OCI-LY3 (cell line): ENCODE measurements around the gene CFAP73.
"Not testable (repeated sequence)": the region's sequence is repeated elsewhere in the genome, so short reads cannot be mapped to it uniquely, and the experiment has no call there.

Source experiments
- H2AFZ ChIP-seq: fragments of 200-600, 300-600 bp; shearing (Covaris generic); 2 replicates; pipeline ENCODE4 v1.6.0; 2014; ENCODE audit warnings: antibody characterized with exemption, low read depth, low read length
- H3K27ac ChIP-seq: fragments of 200-600, 300-600 bp; sonication (generic); 2 replicates; pipeline ENCODE4 v1.5.1; 2014; ENCODE audit warnings: mild to moderate bottlenecking, low read length, moderate library complexity, mixed read lengths
- H3K27me3 ChIP-seq: fragments of 200-600, 300-600 bp; sonication (generic); 2 replicates; pipeline ENCODE4 v1.6.1; 2014; ENCODE audit warnings: low read depth, low read length, mixed read lengths
- H3K36me3 ChIP-seq: fragments of 200-600, 300-600 bp; sonication (generic); replicated peaks from 2 replicates; pipeline ENCODE3; 2014; ENCODE audit warnings: low read depth, low read length, mixed read lengths
- H3K4me1 ChIP-seq: fragments of 300-600, 200-600 bp; sonication (generic); 2 replicates; pipeline ENCODE4 v1.6.1; 2014; ENCODE audit warnings: low read length, mixed read lengths
- H3K4me2 ChIP-seq: fragments of 200-600, 300-600 bp; sonication (generic); 2 replicates; pipeline ENCODE4 v1.6.1; 2014; ENCODE audit warnings: low read length, mixed read lengths
- H3K4me3 ChIP-seq: fragments of 300-600, 200-600 bp; sonication (generic); 2 replicates; pipeline ENCODE4 v1.5.1; 2014; ENCODE audit warnings: antibody characterized with exemption, mild to moderate bottlenecking, low read length, moderate library complexity
- H3K79me2 ChIP-seq: fragments of 300-600, 200-600 bp; shearing (Covaris generic); 2 replicates; pipeline ENCODE4 v1.6.1; 2014; ENCODE audit warnings: mild to moderate bottlenecking, low read length, mixed read lengths
- H3K9ac ChIP-seq: fragments of 300-600, 200-600 bp; shearing (Covaris generic); 2 replicates; pipeline ENCODE4 v1.6.0; 2014; ENCODE audit warnings: mild to moderate bottlenecking, low read length, moderate library complexity
- H3K9me3 ChIP-seq: fragments of 200-600, 300-600 bp; shearing (Covaris generic); 2 replicates; pipeline ENCODE4 v1.6.1; 2014; ENCODE audit warnings: low read length, mixed read lengths; ENCODE audit not compliant: insufficient read depth
- H4K20me1 ChIP-seq: fragments of 200-600, 300-600 bp; sonication (generic); 2 replicates; pipeline ENCODE4 v1.6.1; 2016; ENCODE audit warnings: low read length, mixed read lengths; ENCODE audit not compliant: insufficient read depth
- EZH2phosphoT487 ChIP-seq: fragments of 200-600 bp; shearing (Covaris generic); IDR thresholded peaks from 2 replicates; pipeline ENCODE4 v1.6.1; 2018; ENCODE audit warnings: antibody characterized with exemption, mixed run types, low read depth
- TF ChIP-seq, protein P1 (sequence below): fragments of 200-600, 300-600 bp; sonication (generic); IDR thresholded peaks from 2 replicates; pipeline ENCODE4 v1.5.1; 2014; ENCODE audit warnings: antibody characterized with exemption, low read length, low read depth

The CFAP73 gene

DNA sequence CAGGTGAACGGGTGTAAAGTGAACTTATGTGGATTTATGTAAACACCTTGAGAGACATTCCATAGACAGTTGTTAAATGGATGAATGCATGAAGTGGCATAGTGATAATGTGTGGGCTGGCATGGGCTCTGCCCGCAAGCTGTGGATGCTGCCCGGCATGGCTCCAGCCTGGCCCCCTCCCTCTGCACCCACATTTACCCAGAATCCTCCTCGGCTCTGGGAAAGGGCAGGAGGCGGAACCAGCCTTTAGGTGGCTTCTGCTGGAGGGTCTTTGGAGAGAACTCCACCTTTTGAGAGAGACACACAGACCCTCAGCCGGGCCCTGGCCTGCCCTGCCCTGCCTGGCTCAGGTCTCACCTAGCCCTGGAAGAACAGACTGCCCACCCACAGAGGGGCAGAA, 32.6 kb upstream of the CFAP73 start:
- Histone ChIP-seq H2AFZ (no peak overlapping the region), H3K79me2 (no peaks in the 10 kb centered on the region), H3K4me1 (0 out of 2 replicates have a peak, but pooled peaks cover 3% of the 10 kb centered on the region), H3K4me3 (no peak overlapping the region), H3K9me3 (no peaks in the 10 kb centered on the region), H3K9ac (no peak overlapping the region), H3K4me2 (no peak overlapping the region), H3K27me3 (no peaks in the 10 kb centered on the region), H3K27ac (no peak overlapping the region), H4K20me1 (no peaks in the 10 kb centered on the region), H3K36me3 (no peaks in the 10 kb centered on the region)
- TF ChIP-seq EZH2phosphoT487 = no peak
- TF ChIP-seq, protein P1, sequence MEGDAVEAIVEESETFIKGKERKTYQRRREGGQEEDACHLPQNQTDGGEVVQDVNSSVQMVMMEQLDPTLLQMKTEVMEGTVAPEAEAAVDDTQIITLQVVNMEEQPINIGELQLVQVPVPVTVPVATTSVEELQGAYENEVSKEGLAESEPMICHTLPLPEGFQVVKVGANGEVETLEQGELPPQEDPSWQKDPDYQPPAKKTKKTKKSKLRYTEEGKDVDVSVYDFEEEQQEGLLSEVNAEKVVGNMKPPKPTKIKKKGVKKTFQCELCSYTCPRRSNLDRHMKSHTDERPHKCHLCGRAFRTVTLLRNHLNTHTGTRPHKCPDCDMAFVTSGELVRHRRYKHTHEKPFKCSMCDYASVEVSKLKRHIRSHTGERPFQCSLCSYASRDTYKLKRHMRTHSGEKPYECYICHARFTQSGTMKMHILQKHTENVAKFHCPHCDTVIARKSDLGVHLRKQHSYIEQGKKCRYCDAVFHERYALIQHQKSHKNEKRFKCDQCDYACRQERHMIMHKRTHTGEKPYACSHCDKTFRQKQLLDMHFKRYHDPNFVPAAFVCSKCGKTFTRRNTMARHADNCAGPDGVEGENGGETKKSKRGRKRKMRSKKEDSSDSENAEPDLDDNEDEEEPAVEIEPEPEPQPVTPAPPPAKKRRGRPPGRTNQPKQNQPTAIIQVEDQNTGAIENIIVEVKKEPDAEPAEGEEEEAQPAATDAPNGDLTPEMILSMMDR = no peak

DNA sequence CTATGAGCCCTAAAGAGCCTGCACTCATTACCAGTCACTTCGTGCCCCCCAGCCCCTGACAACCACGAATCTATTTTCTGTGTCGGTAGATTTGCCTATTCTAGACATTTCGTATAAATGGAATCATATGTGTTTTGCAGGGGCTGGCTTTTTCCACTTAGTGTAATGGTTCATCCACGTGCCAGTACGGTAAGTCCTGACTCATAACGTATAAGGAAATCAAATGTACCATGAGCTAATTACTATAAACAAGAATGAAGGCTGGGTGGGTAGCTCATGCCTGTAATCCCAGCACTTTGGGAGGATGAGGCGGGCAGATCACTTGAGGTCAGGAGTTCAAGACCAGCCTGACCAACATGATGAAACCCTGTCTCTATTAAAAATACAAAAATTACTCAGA, 31.8 kb upstream of the CFAP73 start:
- H3K27ac ChIP-seq, H3K36me3 ChIP-seq, H4K20me1 ChIP-seq, H3K4me2 ChIP-seq, H3K79me2 ChIP-seq, H3K4me1 ChIP-seq, H3K9ac ChIP-seq, H3K27me3 ChIP-seq, H3K4me3 ChIP-seq, H2AFZ ChIP-seq, H3K9me3 ChIP-seq: not testable (repeated sequence)

DNA sequence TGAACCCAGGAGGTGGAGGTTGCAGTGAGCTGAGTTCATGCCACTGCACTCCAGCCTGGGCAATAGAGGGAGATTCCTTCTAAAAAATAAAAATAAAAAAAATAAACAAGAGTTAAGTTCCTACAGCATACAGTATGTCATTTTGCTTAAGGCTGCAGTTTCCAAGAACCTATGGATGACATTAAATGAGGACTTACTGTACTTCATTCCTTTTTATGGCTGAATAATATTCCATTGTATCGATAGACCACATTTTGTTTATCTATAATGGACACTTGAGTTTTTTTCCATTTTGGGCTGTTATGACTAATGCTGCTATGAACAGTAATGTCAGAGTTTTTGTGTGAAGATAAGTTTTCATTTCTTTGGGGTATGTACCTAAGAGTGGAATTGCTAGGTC, 31.4 kb upstream of the CFAP73 start:
- H3K27me3 ChIP-seq = no peaks in the 10 kb centered on the region; the same call in 1 of the 2 replicates
- 0 out of 2 replicates have a peak, but pooled peaks cover 3% of the 10 kb centered on the region for H3K4me1 ChIP-seq
- H3K9me3 ChIP-seq = no peaks in the 10 kb centered on the region
- no peaks in the 10 kb centered on the region for H4K20me1 ChIP-seq
- no peak overlapping the region for H3K27ac ChIP-seq
- H3K4me2 ChIP-seq = no peak overlapping the region
- no peak overlapping the region for H3K4me3 ChIP-seq
- no peaks in the 10 kb centered on the region for H3K36me3 ChIP-seq
- no peak overlapping the region for H2AFZ ChIP-seq
- TF ChIP-seq, protein P1 = no peak
- TF ChIP-seq EZH2phosphoT487 = no peak
- H3K79me2 ChIP-seq = no peaks in the 10 kb centered on the region
- H3K9ac ChIP-seq = no peak overlapping the region

DNA sequence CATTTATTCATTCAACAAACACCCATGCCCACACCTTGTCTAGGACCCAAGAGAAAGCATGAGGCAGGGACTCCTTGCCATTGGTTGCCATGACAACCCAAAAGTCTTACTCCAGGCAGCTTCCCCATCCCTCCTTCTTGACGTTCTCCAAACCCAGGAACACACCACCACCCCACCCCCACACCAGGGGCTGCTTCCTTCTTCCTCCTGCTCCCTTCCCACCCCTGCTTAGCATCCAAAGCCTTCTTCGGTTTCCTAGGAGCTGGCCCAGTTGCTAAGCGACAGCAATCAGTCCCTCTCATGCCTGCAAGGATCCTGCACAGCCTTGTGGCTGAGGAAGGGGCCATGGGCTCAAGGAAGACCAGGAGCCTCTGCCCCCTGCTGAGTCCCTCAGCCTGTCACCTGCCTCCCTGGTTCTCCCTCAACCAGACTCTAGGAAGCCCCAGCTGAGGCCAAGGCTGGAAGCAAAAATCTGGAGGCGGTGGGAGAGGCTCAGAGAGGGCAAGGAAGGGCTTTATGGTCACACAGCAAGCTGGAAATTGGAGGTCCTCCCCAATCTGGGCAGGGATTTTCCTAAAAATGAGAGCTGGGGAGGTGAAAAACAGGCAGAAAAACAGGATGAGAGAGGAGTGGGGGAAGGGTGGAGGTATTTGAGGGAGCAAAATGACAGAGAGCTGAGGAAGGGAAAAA, 29.4 kb upstream of the CFAP73 start:
- Histone ChIP-seq H2AFZ (no peak overlapping the region), H3K4me3 (no peak overlapping the region), H3K36me3 (no peaks in the 10 kb centered on the region), H3K79me2 (no peaks in the 10 kb centered on the region), H4K20me1 (no peaks in the 10 kb centered on the region), H3K27me3 (no peaks in the 10 kb centered on the region; the same call in 1 of the 2 replicates), H3K9me3 (no peaks in the 10 kb centered on the region), H3K4me2 (no peak overlapping the region), H3K4me1 (0 out of 2 replicates have a peak, but pooled peaks cover 3% of the 10 kb centered on the region), H3K9ac (no peak overlapping the region), H3K27ac (no peak overlapping the region)
- TF ChIP-seq EZH2phosphoT487 = no peak
- TF ChIP-seq, protein P1 = no peak
